H9 (cell line): ENCODE data around the gene ECE1. TPM values are rescaled to one million over a fixed set of nuclear protein-coding genes. Genes with fewer than 3 reads are reported as not detected.
A peak's percentile ranks its signal among the peaks of the same experiment; 100 is the strongest.

Experiments used
- DNase-seq: peaks from one replicate; pipeline ENCODE4 v3.0.0-alpha.2; 2017
- H2AFZ ChIP-seq: one replicate; pipeline ENCODE4 v1.6.1; 2013; ENCODE audit warnings: mild to moderate bottlenecking, low read length, control low read depth, moderate library complexity
- H2AK5ac ChIP-seq: 2 replicates; pipeline ENCODE4 v1.6.1; 2013; ENCODE audit warnings: low read length, control low read depth, mixed read lengths; ENCODE audit not compliant: insufficient read length
- H2BK120ac ChIP-seq: one replicate; pipeline ENCODE4 v1.6.1; 2013; ENCODE audit warnings: low read depth, mild to moderate bottlenecking, low read length, control low read depth, inconsistent platforms; ENCODE audit not compliant: poor library complexity, severe bottlenecking
- H2BK12ac ChIP-seq: 2 replicates; pipeline ENCODE4 v1.6.1; 2013; ENCODE audit warnings: low read length, control low read depth, mixed read lengths, low read depth; ENCODE audit not compliant: insufficient read length
- H2BK15ac ChIP-seq: 2 replicates; pipeline ENCODE4 v1.6.1; 2013; ENCODE audit warnings: low read depth, low read length, control low read depth
- H2BK20ac ChIP-seq: one replicate; pipeline ENCODE4 v1.6.1; 2013; ENCODE audit warnings: low read depth, mild to moderate bottlenecking, low read length, control low read depth, inconsistent platforms; ENCODE audit not compliant: poor library complexity, severe bottlenecking
- H2BK5ac ChIP-seq: 2 replicates; pipeline ENCODE4 v1.6.1; 2013; ENCODE audit warnings: low read length, control low read depth, mixed read lengths; ENCODE audit not compliant: insufficient read length
- H3K14ac ChIP-seq: 2 replicates; pipeline ENCODE4 v1.6.1; 2013; ENCODE audit warnings: low read length, control low read depth; ENCODE audit not compliant: insufficient read depth
- H3K18ac ChIP-seq: 2 replicates; pipeline ENCODE4 v1.6.1; 2013; ENCODE audit warnings: low read depth, mild to moderate bottlenecking, mixed read lengths, low read length, control low read depth; ENCODE audit not compliant: insufficient read length
- H3K23ac ChIP-seq: 2 replicates; pipeline ENCODE4 v1.6.1; 2013; ENCODE audit warnings: low read length, control low read depth, mixed read lengths, low read depth; ENCODE audit not compliant: insufficient read length
- H3K23me2 ChIP-seq: 2 replicates; pipeline ENCODE4 v1.6.1; 2013; ENCODE audit warnings: low read depth, mild to moderate bottlenecking, mixed read lengths, low read length, control low read depth; ENCODE audit not compliant: insufficient read length, poor library complexity, severe bottlenecking
- H3K27ac ChIP-seq: 2 replicates; pipeline ENCODE4 v1.5.1; 2013; ENCODE audit warnings: low read length, control low read depth, mixed read lengths, low read depth; ENCODE audit not compliant: insufficient read length
- H3K27me3 ChIP-seq: 2 replicates; pipeline ENCODE4 v1.6.1; 2013; ENCODE audit warnings: low read length, control low read depth, inconsistent platforms; ENCODE audit not compliant: insufficient read depth
- H3K4ac ChIP-seq: 2 replicates; pipeline ENCODE4 v1.6.1; 2013; ENCODE audit warnings: low read depth, mild to moderate bottlenecking, control low read depth, inconsistent platforms, low read length, moderate library complexity
- H3K4me1 ChIP-seq: 2 replicates; pipeline ENCODE4 v1.6.1; 2013; ENCODE audit warnings: low read length, control low read depth, inconsistent platforms; ENCODE audit not compliant: insufficient read depth
- H3K4me2 ChIP-seq: 2 replicates; pipeline ENCODE4 v1.6.1; 2013; ENCODE audit warnings: low read length, control low read depth, mixed read lengths; ENCODE audit not compliant: insufficient read length, insufficient read depth
- H3K56ac ChIP-seq: 2 replicates; pipeline ENCODE4 v1.6.1; 2013; ENCODE audit warnings: low read depth, mild to moderate bottlenecking, mixed read lengths, low read length, control low read depth; ENCODE audit not compliant: insufficient read length
- H3K79me1 ChIP-seq: 2 replicates; pipeline ENCODE4 v1.6.1; 2013; ENCODE audit warnings: low read depth, mild to moderate bottlenecking, moderate library complexity, low read length, control low read depth, inconsistent platforms; ENCODE audit not compliant: insufficient read depth, poor library complexity, severe bottlenecking
- H3K79me2 ChIP-seq: 2 replicates; pipeline ENCODE4 v1.6.1; 2013; ENCODE audit warnings: low read length, control low read depth, inconsistent platforms; ENCODE audit not compliant: insufficient read depth
- H3K9ac ChIP-seq: 2 replicates; pipeline ENCODE4 v1.6.1; 2013; ENCODE audit warnings: low read length, control low read depth, mixed read lengths; ENCODE audit not compliant: insufficient read length; ENCODE audit errors: extremely low read depth
- H3K9me3 ChIP-seq: one replicate; pipeline ENCODE4 v1.6.1; 2013; ENCODE audit warnings: low read depth, low read length, inconsistent platforms; ENCODE audit not compliant: control insufficient read depth
- H3T11ph ChIP-seq: one replicate; pipeline ENCODE4 v1.6.1; 2013; ENCODE audit warnings: mild to moderate bottlenecking, low read length, control low read depth, inconsistent platforms
- H4K20me1 ChIP-seq: one replicate; pipeline ENCODE4 v1.6.1; 2013; ENCODE audit not compliant: control insufficient read depth, insufficient read length, insufficient read depth
- H4K5ac ChIP-seq: 2 replicates; pipeline ENCODE4 v1.6.1; 2013; ENCODE audit warnings: low read depth, mild to moderate bottlenecking, mixed read lengths, low read length, control low read depth; ENCODE audit not compliant: insufficient read length
- H4K8ac ChIP-seq: replicated peaks from 2 replicates; pipeline ENCODE4 v1.6.1; 2013; ENCODE audit warnings: low read length, control low read depth, mixed read lengths, low read depth; ENCODE audit not compliant: insufficient read length
- H4K91ac ChIP-seq: 2 replicates; pipeline ENCODE4 v1.6.1; 2013; ENCODE audit warnings: low read depth, mild to moderate bottlenecking, moderate library complexity, mixed read lengths, low read length, control low read depth; ENCODE audit not compliant: insufficient read length
- H3K27ac Mint-ChIP-seq, 3 experiments: 2 replicates in 2 of 3; 3 replicates in 1 of 3; pipeline ENCODE4 v1.8.0; 2020 to 2021; ENCODE audit warnings: mixed read lengths in 3 of 3, mild to moderate bottlenecking in 1 of 3, moderate library complexity in 1 of 3
- H3K27me3 Mint-ChIP-seq: 2 replicates; pipeline ENCODE4 v1.8.0; 2021; ENCODE audit warnings: low read depth, mild to moderate bottlenecking, moderate library complexity, mixed read lengths
- H3K36me3 Mint-ChIP-seq, 3 experiments: 2 replicates in 2 of 3; 3 replicates in 1 of 3; pipeline ENCODE4 v1.8.0; 2020 to 2021; ENCODE audit warnings: low read depth in 3 of 3, mixed read lengths in 3 of 3; ENCODE audit not compliant: insufficient read depth in 1 of 3
- H3K4me1 Mint-ChIP-seq, 2 experiments: 2 replicates each; pipeline ENCODE4 v1.8.0; 2020; ENCODE audit warnings: mixed read lengths in 2 of 2
- H3K4me3 Mint-ChIP-seq, 2 experiments: 2 replicates in 1 of 2; 3 replicates in 1 of 2; pipeline ENCODE4 v1.8.0; 2020 to 2021; ENCODE audit warnings: mild to moderate bottlenecking in 2 of 2, mixed read lengths in 2 of 2, moderate library complexity in 1 of 2
- H3K9me3 Mint-ChIP-seq, 2 experiments: 2 replicates in 1 of 2; 3 replicates in 1 of 2; pipeline ENCODE4 v1.8.0; 2020; ENCODE audit warnings: mild to moderate bottlenecking in 2 of 2, mixed read lengths in 2 of 2, moderate library complexity in 1 of 2
- CTCF ChIP-seq: fragments of 200-600 bp; sonication (generic); conservative IDR thresholded peaks from 3 replicates; pipeline ENCODE4 v1.8.0; 2021; ENCODE audit warnings: antibody characterized with exemption, mild to moderate bottlenecking
- WGBS: extraction: QIAGEN DNeasy Blood & Tissue Kit; methylation state at CpG from one replicate; pipeline ENCODE4 v1.1.7; 2013; ENCODE audit warnings: missing lambda C conversion rate, low lambda C conversion rate, mixed read lengths; ENCODE audit not compliant: insufficient read length; ENCODE audit errors: extremely low coverage; 5-methylcytosine and 5-hydroxymethylcytosine counted together
- total RNA-seq: library from RNA; stranded (reverse); gene quantifications from 2 replicates; pipeline ENCODE4 v1.2.1, GENCODE V29; 2021

The ECE1 gene
- total RNA-seq, 1 experiment from 2014 or later, result 31.1 TPM

GRCh38 chr1:21323091-21323490 lies 32.8 kb upstream of the ECE1 start:
- Histone ChIP-seq H3K4me1 (peaks cover 18% of the 10 kb centered on the region; the same call in 1 of the 2 replicates), H3K56ac (no peak overlapping the region), H3K14ac (no peak overlapping the region), H3K9ac (no peak overlapping the region), H2AK5ac (no peak overlapping the region), H2BK120ac (no peak overlapping the region), H3K9me3 (no peaks in the 10 kb centered on the region), H2BK12ac (no peak overlapping the region), H2BK5ac (no peak overlapping the region), H4K8ac (no peak overlapping the region), H3K27me3 (no peaks in the 10 kb centered on the region), H3K4ac (no peak overlapping the region), H4K91ac (no peak overlapping the region), H2BK20ac (no peak overlapping the region), H4K5ac (no peak overlapping the region), H2AFZ (no peak overlapping the region), H4K20me1 (no peaks in the 10 kb centered on the region), H3K23me2 (no peaks in the 10 kb centered on the region), H3K23ac (no peak overlapping the region), H2BK15ac (no peak overlapping the region), H3K4me2 (no peak overlapping the region), H3K79me1 (no peaks in the 10 kb centered on the region), H3K27ac (no peak overlapping the region), H3K18ac (no peak overlapping the region), H3T11ph (no peak overlapping the region), H3K79me2 (no peaks in the 10 kb centered on the region)
- Mint-ChIP-seq H3K4me1 (peaks cover 85 to 93% of the 10 kb centered on the region in 2 experiments), H3K4me3 (peak overlapping the region; percentile 2 to 67; a peak in 4 of 5 replicates), H3K27me3 (no peaks in the 10 kb centered on the region), H3K27ac (peak overlapping the region; percentile 63 to 98 (median 67); a peak in 4 of 7 replicates), H3K9me3 (no peaks in the 10 kb centered on the region), H3K36me3 (peaks cover 0 to 2% (median under 1%) of the 10 kb centered on the region in 3 experiments; a peak in 3 of 7 replicates)
- TF ChIP-seq CTCF, result no peak
- WGBS, result no CpG with 5 or more reads among the region's 7 CpGs
- DNase-seq, result no peak
